ENCODE measurements around the gene EFHD2.
"Not testable (repeated sequence)": the region's sequence is repeated elsewhere in the genome, so short reads cannot be mapped to it uniquely, and the experiment has no call there.

The EFHD2 gene

GRCh38 chr1:15388201-15388880 is 21.3 kb upstream of the EFHD2 start:
- no peak for DNase-seq

- not testable (repeated sequence) for DNase-seq
Measured at GRCh38 chr1:15389828-15390227, 19.9 kb upstream of the EFHD2 start.

- no peak for DNase-seq
Measured at GRCh38 chr1:15390667-15391066, 19.0 kb upstream of the EFHD2 start.

- DNase-seq = no peak
Measured at GRCh38 chr1:15391366-15391765, 18.3 kb upstream of the EFHD2 start.

GRCh38 chr1:15393475-15394257 is 16.0 kb upstream of the EFHD2 start:
- DNase-seq = no peak

GRCh38 chr1:15394258-15394690 is 15.4 kb upstream of the EFHD2 start:
- no peak for DNase-seq

- no peak for DNase-seq
Measured at GRCh38 chr1:15397236-15397635, 12.5 kb upstream of the EFHD2 start.

GRCh38 chr1:15399710-15400109 is 10.0 kb upstream of the EFHD2 start:
- DNase-seq = no peak

- no peak for DNase-seq
Measured at GRCh38 chr1:15400627-15401026, 9.1 kb upstream of the EFHD2 start.

GRCh38 chr1:15401391-15402055 is 8.2 kb upstream of the EFHD2 start:
- DNase-seq = no peak

- DNase-seq = no peak
Measured at GRCh38 chr1:15402809-15403450, 6.8 kb upstream of the EFHD2 start.

- DNase-seq = no peak
Measured at GRCh38 chr1:15403962-15404580, 5.6 kb upstream of the EFHD2 start.

GRCh38 chr1:15405106-15405850 is 4.4 kb upstream of the EFHD2 start:
- no peak for DNase-seq

GRCh38 chr1:15406614-15407559 is 2.8 kb upstream of the EFHD2 start:
- no peak for DNase-seq

GRCh38 chr1:15407580-15407979 is 2.1 kb upstream of the EFHD2 start:
- no peak for DNase-seq

- DNase-seq = no peak
Measured at GRCh38 chr1:15408890-15409387, 749 bp upstream of the EFHD2 start.

- no peak for DNase-seq
Measured at GRCh38 chr1:15410223-15410883, 665 bp downstream of the EFHD2 start.

GRCh38 chr1:15410884-15411245 is 1.2 kb downstream of the EFHD2 start:
- DNase-seq = no peak

GRCh38 chr1:15411593-15412137 is 2.0 kb downstream of the EFHD2 start:
- DNase-seq = peak in 1 of 4 experiments; percentile 17
